AG09309 (cell line): ENCODE data around the gene PCP4L1.

Experiments
- DNase-seq: peaks from one replicate; pipeline ENCODE4 v3.0.0-alpha.2; 2010; ENCODE audit warnings: low read depth
- H3K4me3 ChIP-seq: 2 replicates; pipeline ENCODE4 v1.5.1; 2011; ENCODE audit warnings: mild to moderate bottlenecking, low read depth, low read length, moderate library complexity; ENCODE audit not compliant: control insufficient read depth
- TF ChIP-seq, protein P1 (sequence below): IDR thresholded peaks from 2 replicates; pipeline ENCODE4 v1.5.1; 2011; ENCODE audit warnings: mild to moderate bottlenecking, low read depth, low read length, inconsistent platforms; ENCODE audit not compliant: insufficient read depth, control insufficient read depth; ENCODE audit errors: missing control alignments

The PCP4L1 gene

DNA sequence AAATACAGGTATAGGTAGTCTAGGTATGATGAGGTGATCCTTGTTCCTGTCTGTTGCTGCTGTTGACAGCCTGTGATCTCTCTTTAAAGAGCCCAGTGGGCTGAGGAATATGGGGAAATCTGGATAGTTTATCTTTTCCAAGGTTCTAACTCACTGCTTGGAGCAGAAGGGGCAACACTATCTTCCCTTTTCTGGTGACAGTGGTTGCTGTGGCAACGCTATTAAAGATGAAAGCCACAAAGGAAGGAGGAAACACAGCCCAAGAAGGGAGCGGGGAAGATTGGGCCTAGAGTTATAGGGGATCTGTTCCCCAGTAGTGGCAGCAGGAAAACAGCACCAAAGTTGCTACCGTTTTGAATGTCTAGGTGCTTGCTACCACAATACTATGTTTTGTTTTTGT, 8.8 kb downstream of the PCP4L1 start:
- H3K4me3 ChIP-seq: no peak overlapping the region
- no peak for DNase-seq
- TF ChIP-seq, protein P1, sequence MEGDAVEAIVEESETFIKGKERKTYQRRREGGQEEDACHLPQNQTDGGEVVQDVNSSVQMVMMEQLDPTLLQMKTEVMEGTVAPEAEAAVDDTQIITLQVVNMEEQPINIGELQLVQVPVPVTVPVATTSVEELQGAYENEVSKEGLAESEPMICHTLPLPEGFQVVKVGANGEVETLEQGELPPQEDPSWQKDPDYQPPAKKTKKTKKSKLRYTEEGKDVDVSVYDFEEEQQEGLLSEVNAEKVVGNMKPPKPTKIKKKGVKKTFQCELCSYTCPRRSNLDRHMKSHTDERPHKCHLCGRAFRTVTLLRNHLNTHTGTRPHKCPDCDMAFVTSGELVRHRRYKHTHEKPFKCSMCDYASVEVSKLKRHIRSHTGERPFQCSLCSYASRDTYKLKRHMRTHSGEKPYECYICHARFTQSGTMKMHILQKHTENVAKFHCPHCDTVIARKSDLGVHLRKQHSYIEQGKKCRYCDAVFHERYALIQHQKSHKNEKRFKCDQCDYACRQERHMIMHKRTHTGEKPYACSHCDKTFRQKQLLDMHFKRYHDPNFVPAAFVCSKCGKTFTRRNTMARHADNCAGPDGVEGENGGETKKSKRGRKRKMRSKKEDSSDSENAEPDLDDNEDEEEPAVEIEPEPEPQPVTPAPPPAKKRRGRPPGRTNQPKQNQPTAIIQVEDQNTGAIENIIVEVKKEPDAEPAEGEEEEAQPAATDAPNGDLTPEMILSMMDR: no peak

- TF ChIP-seq, protein P1: no peak
- DNase-seq: no peak
- H3K4me3 ChIP-seq: no peak overlapping the region
Observed at GRCh38 chr1:161273402-161273801, 14.9 kb downstream of the PCP4L1 start.

- TF ChIP-seq, protein P1: no peak
- H3K4me3 ChIP-seq: no peak overlapping the region
- DNase-seq: no peak
Observed at GRCh38 chr1:161274874-161275273, 16.3 kb downstream of the PCP4L1 start.

- no peak overlapping the region for H3K4me3 ChIP-seq
- DNase-seq: no peak
- TF ChIP-seq, protein P1: no peak
Observed at GRCh38 chr1:161282991-161283390, 24.4 kb downstream of the PCP4L1 start.

DNA sequence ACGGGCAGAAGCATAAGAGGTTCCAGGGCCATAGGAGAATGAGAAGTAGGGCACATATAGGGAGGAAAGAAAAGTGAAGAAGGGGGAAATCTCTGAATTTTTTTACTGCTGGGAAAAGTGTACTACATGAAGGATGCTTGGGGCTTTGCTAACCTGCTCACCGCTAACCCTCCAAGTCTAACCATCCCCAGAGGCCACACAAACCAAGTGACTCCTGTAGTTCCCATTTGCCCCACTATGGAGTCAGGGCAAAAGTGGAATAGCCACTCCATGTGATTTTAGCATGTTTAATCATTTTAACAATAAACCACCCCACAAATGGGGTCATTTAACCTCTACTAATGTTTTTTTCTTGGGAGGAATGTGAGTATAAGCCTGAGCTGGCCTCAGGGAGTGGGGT, 26.6 kb downstream of the PCP4L1 start:
- no peak for DNase-seq
- no peak overlapping the region for H3K4me3 ChIP-seq
- TF ChIP-seq, protein P1: no peak

DNA sequence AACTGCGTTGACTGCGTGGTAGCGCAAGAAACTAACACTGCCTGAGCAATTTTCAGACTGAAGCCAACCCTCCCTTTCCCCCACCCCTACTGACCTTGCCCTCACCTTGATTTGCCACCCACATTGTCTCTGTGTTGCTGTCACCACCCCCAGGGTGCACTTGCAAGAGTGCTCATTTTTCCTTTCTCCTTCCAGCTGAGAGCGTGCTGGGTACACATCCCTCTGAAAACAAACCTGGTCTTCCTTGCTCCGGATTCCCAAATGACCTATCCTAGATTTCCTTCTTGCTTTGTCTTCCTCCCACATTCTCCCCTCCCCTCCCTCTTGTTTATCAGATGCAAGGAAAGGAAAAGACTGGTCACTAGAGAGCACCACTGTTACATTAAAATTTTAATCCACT, 27.0 kb downstream of the PCP4L1 start:
- no peak overlapping the region for H3K4me3 ChIP-seq
- DNase-seq: no peak
- TF ChIP-seq, protein P1: no peak

DNA sequence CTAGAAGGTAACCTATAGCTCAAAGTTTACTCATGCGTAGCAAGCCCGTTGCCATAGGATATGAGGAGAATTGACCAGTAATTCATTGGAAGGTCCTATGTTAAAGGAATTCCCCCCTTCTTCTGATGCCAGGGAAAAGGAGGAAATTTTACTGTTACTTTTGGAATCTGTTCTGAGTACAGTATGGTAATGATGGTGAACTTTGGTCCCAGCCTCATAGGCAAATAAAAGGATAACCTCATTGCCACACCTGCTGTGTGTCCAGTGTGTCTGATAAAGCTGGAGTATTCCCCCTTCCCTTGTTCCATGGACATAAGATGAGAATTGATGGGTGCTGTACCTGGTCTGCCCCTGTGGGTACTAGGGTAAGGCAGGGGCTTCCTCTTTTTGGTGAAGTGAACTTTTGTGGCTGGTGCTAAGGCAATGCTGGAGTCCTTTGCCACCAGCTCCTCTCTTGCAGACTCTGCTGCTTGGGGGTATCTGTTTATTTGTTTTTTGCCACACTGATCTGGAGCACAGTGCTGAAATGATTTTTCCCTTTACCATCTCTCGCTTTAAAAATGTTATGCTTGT, 29.0 kb downstream of the PCP4L1 start:
- TF ChIP-seq, protein P1: no peak
- H3K4me3 ChIP-seq: no peak overlapping the region
- DNase-seq: no peak
